ENCODE data around the gene SLIT3.

Gene SLIT3

GRCh38 chr5:168844016-168844921 is 456.7 kb downstream of the SLIT3 start:
- no peak for DNase-seq

GRCh38 chr5:168843277-168844015 is 457.5 kb downstream of the SLIT3 start:
- DNase-seq: no peak

- DNase-seq: no peak
These were observed 458.3 kb downstream of the SLIT3 start for GRCh38 chr5:168842571-168843205.

DNA sequence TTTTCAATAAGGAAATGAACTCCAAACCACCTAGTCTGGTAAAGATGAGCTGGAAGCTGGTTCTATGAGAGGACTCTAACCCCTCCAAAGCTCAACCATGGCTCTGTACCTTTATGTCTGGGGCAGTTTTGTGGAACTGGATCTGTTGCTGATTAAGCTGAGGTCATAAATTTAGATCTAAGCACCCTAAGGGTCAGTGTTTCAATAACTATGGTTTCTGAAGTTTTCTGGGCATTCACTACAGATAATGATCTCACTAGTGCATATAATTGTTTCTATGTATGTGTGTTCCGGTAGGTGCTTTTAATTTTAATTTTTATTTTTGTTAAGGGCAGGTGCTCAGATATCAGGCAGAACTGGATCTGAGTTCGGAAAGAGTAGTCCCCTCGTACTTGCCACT is 463.1 kb downstream of the SLIT3 start:
- no peak for DNase-seq

DNA sequence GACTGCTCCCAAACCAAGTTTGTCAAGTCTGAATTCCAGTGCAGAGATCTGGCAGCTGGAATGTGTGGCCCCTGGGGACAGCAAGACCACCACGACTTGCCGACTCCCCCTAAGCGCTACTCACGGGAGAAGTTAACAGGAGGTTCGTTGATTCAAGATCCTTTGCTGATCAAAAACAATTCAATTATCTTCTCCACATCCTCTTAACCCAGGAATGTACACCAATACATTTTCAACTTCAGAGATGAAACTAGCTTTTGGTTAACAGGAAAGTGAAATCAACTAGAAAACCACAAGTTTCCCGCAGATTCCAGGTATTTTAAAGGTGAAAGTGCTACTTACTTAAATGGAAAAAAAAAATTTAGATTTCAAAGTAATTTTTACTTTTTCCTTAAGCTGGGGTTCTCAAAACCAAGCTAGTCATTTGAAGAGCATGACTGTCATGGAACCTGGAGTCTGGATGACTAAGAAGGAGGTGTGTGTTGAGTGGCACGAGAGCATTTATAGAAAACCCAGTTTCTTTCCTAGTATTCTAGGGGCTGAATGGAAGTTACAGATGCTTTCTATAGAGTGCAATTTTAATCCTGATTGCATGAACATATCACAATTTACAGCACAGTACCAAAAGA is 464.2 kb downstream of the SLIT3 start:
- no peak for DNase-seq

- DNase-seq: no peak
These were observed 467.0 kb downstream of the SLIT3 start for GRCh38 chr5:168833936-168834335.

DNA sequence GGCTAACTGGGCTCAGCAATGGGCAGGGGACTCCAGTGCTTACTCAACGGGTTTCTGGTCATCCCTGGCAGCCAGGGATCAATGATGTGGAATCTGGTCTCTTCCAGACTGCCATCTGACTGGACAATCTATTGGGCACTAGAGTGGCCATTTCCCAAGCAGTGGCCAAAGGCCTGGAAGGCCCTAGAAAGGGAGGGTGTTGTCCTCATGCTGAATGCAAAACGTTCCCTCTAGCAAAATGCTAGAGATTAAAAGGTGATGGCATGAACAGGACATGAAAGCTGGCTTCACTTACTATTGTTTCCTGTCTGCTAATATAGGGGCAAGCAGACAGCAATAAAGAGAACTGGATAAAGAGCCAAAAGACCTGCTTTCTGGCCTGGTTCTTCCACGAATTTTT is 467.6 kb downstream of the SLIT3 start:
- DNase-seq: no peak

GRCh38 chr5:168832308-168832707 is 468.6 kb downstream of the SLIT3 start:
- no peak for DNase-seq

DNA sequence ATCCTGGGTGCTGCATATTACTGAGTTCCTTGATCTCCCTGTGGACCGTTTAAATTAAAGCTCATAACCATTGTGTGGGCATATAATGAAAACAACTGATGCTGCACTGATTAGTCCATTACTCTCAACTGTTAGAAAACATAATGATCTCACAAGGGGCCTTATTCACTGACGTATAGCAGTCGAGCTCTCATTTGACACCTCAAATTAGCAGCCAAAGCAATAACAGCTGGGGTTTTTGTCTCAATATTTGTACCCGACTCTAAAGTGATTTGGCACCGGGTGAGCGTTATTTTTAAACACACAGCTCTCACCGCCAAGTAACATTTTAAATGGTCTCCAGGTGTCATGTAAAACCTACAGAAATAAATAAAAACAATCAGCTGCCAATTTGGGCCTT is 469.6 kb downstream of the SLIT3 start:
- DNase-seq: no peak

GRCh38 chr5:168830833-168831232 is 470.1 kb downstream of the SLIT3 start:
- no peak for DNase-seq

DNA sequence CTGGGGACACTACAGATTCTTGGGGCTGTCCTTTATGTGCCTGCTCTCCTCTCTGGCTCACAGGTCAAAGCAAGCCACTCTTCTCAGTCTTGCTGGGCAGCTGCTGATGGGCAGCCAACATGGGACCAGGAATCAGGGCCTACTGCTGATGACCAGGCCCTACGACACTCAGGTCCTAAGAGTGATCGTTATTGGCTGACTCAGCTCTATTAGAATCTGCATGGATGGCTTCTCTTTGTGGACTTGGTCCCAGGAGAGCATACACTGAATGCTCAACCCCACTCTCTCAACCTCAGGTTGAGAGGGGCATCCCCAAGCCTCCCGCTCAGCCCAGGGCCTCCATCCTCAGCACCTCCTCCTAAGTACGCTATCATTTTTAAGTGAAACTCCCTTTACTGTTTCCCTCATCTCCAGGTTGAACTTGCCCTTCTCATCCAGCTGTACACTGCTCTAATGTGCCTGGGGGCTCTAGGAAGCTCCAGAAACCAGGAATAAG is 471.0 kb downstream of the SLIT3 start:
- DNase-seq: no peak

DNA sequence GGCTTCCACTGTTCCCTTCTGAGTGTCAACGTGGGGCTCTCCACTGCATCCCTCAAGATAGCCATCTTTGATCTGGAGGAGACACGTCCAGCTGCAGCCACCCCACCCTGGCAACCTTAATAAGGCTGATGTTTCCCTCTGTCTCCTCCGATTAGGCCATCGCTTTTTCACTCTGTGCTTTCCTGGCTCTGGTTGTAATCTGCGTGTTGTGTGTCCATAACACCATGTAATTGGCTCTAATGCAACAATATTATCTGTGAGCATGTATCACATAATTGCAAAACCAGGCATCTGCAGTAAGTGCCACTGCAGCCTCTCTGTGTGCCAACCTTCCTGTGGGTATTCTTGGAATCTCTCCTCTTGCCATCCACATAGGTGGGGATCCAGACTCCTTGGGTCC is 471.9 kb downstream of the SLIT3 start:
- DNase-seq: no peak

DNA sequence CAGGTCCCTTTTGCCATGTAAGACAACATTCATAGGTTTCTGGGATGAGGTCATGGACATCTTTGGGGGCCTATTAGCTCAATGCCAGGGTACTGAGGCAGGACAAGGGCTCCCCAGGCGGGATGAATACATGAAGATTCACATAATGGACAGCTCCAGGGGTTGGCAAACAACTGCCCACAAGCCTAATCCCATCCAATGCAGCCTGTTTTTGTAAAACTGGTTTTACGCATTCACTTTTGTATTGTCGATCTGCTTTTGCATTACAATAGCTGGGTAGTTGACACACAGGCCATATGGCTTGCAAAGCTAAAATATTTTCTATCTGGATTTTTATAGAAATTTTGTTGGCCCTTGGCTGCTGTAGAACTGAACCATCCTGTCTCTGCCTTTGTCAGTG is 473.3 kb downstream of the SLIT3 start:
- DNase-seq: no peak

GRCh38 chr5:168826246-168826725 is 474.7 kb downstream of the SLIT3 start:
- no peak for DNase-seq

DNA sequence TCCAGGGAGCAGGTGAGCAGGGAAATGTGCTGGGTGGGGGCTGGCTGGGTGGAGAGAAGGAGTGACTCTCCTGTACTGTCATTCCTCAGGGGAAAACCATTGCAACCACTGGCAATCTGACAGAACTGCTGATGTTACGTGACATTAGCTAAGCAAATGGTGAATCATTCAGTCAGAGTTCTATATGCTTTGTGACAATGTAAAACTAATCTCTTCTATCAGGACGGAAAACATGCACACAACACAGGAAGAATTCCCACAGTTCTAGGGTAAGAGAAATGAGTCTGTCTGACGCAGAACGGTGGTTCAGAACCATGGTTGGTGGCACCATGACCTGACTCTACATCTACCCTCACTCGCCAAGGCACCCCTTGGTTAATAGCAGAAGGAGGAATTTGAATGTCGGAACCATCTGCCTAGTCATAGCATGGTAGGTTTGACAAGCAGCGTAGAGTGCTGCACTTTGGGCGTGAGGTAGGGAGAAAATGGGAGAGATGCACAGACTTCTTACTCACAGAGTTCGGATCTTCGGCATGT is 478.1 kb downstream of the SLIT3 start:
- no peak for DNase-seq

DNA sequence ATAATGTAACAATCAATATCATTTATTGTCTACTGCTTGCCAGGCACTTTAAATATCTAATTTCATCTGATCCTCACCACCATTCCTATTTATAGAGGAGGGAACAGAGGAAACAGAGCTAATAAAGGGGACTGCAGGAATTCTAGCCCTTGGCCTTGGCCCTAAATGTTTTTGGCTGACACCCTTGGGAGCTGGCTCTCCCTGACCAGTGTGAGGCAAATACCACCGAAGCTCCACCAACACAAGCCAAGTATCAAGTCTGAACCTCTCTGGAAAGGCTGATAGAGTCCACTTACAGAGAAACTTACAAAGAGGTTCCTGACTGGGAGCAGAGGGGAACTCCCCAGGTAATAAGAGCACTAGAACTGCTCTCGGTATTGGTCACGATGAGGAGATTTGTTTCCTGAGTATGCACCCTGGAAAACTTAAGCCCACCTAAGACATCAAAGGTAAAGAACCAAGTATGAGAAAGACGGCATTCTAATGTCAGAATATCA is 478.6 kb downstream of the SLIT3 start:
- DNase-seq: no peak

- no peak for DNase-seq
These were observed 480.1 kb downstream of the SLIT3 start for GRCh38 chr5:168820874-168821273.

DNA sequence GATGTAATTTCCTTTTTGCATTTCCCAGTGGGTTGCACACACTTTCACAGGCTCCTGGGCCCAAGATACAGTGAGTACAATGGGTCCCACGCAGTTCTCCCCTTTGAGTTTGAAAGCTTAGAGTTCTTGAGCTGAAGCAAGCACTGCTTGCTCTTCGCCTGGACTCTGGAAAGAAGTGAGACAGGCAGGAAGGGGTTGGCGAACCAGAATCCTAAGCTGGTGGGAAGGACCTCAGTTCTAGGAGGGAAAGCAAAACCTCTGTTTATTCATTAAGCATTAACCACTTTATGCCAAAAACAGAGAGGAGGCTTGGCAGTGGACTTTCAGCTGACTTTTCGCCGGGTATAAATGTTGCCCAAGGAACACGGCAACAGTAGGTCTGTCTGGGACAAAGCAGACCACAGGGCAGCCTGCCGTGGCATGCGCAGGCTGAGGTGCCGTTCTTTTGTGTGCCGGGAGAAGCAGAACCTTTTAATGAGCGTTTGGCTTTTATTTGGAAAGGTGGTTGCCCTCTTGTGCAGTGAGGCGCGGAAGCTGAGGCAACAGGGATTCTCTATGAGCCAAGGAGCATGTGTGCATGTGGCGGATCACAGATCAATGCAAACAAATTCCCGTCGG is 481.8 kb downstream of the SLIT3 start:
- DNase-seq: no peak

GRCh38 chr5:168818558-168818957 is 482.4 kb downstream of the SLIT3 start:
- no peak for DNase-seq

DNA sequence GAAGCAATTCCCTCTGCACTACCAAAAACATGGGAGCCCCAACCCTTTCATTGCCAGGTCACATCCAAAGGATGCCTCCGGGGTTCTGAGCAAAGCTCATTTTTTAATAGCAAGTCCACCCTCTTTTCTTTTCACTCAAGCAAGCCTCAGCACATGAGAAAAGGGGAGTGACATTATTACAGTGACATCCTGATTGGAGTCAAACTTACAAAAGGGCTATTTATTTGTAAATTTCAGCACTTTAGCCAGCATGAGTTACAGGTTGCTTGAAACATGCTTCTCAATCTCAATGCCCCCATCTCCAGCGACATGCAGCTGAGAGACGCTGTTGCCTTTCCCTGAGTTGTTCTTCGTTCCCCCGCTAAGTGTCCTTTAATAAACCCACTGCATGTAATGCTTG is 483.3 kb downstream of the SLIT3 start:
- DNase-seq: no peak

- no peak for DNase-seq
These were observed 484.3 kb downstream of the SLIT3 start for GRCh38 chr5:168816661-168817060.

Measured in CD4-positive, alpha-beta T cell treated with Interleukin-15 for 1 hour (primary cell).